Prostate gland (tissue), 2 donors: ENCODE results near the gene SORL1. TPM values are rescaled to one million over a fixed set of nuclear protein-coding genes. Genes with fewer than 3 reads are reported as not detected.

Experiments used
- DNase-seq: peaks from one replicate; pipeline ENCODE4 v3.0.0-alpha.2; 2019; ENCODE audit warnings: low spot score
- H3K27ac ChIP-seq, 2 donors: fragments of 200-600 bp; sonication (generic); 2 replicates each; pipeline ENCODE4 v1.5.1; 2017 to 2019
- H3K27me3 ChIP-seq: fragments of 200-600 bp; sonication (generic); replicated peaks from 2 replicates; pipeline ENCODE4 v1.5.1; 2019; ENCODE audit not compliant: insufficient read depth
- H3K36me3 ChIP-seq, 2 donors: fragments of 200-600 bp; sonication (generic); 1 replicate in 1 of 2; 2 replicates in 1 of 2; pipeline versions ENCODE4 v1.5.1 to v1.8.1; 2017 to 2019
- H3K4me1 ChIP-seq: fragments of 200-600 bp; sonication (generic); replicated peaks from 2 replicates; pipeline ENCODE4 v1.5.1; 2019
- H3K4me3 ChIP-seq, 2 donors: fragments of 200-600 bp; sonication (generic); 2 replicates each; pipeline ENCODE4 v1.5.1; 2017 to 2019
- H3K9me3 ChIP-seq: fragments of 200-600 bp; sonication (generic); 2 replicates; pipeline ENCODE4 v1.5.1; 2017
- CTCF ChIP-seq, 4 experiments: fragments of 200-600 bp in 2 of 4; fragments of 450-650 bp in 2 of 4; sonication (generic) in 2 of 4; IDR thresholded peaks; 1 replicate in 3 of 4; 2 replicates in 1 of 4; pipeline ENCODE4 v1.5.1; 2016 to 2019; ENCODE audit warnings: antibody characterized with exemption in 4 of 4, mild to moderate bottlenecking in 2 of 4, moderate library complexity in 2 of 4
- POLR2A ChIP-seq: fragments of 450-650 bp; IDR thresholded peaks from one replicate; pipeline ENCODE4 v1.6.1; 2016; ENCODE audit warnings: antibody characterized with exemption, mild to moderate bottlenecking
- POLR2AphosphoS5 ChIP-seq: sonication (generic); formaldehyde crosslinking; IDR thresholded peaks from one replicate; pipeline ENCODE4 v1.6.1; 2017; ENCODE audit warnings: antibody characterized with exemption
- WGBS: methylation state at CpG from one replicate; pipeline ENCODE4 v1.1.5; 2018; 5-methylcytosine and 5-hydroxymethylcytosine counted together
- intact Hi-C: fragments of 100-400 bp; cut with DNase I; formaldehyde crosslinking; loops from one replicate; pipeline ENCODE4 v1.14.2; 2022
- total RNA-seq, 2 donors: library from RNA; depleted of rRNA; stranded (reverse); fragments of >200 nt; gene quantifications; one replicate each; pipeline ENCODE4 v1.1.0, GENCODE V29; 2016

The SORL1 gene
- total RNA-seq, 2 donors from 2014 or later, result 77.4 to 97.6 TPM

GRCh38 chr11:121626507-121626875, 174.4 kb downstream of the SORL1 start:
- intact Hi-C loops, result no loop called here

GRCh38 chr11:121626980-121627379, 174.9 kb downstream of the SORL1 start:
- Histone ChIP-seq H3K9me3 (no peaks in the 10 kb centered on the region), H3K27me3 (no peaks in the 10 kb centered on the region), H3K4me1 (peaks cover 5% of the 10 kb centered on the region), H3K36me3 (peaks cover 0 to 4% of the 10 kb centered on the region in 2 donors), H3K4me3 (no peak overlapping the region), H3K27ac (no peak overlapping the region)
- no peak for DNase-seq
- intact Hi-C loops, result no loop called here
- 49% methylated on average over 2 of the region's 2 CpGs for WGBS
- TF ChIP-seq POLR2A (no peak), POLR2AphosphoS5 (no peak), CTCF (IDR thresholded peaks at IDR 0.05) (no peak)

More at GRCh38 chr11:121626507-121626875, 174.4 kb downstream of the SORL1 start:
- Histone ChIP-seq H3K4me3 (no peak overlapping the region), H3K4me1 (peaks cover 5% of the 10 kb centered on the region), H3K36me3 (peaks cover 0 to 4% of the 10 kb centered on the region in 2 donors), H3K27me3 (no peaks in the 10 kb centered on the region), H3K9me3 (no peaks in the 10 kb centered on the region), H3K27ac (peak overlapping the region in 1 of 2 donors; percentile 14)
- no peak for DNase-seq
- TF ChIP-seq POLR2A, result no peak
- TF ChIP-seq POLR2AphosphoS5, result no peak
- no peak for TF ChIP-seq CTCF (IDR thresholded peaks at IDR 0.05)
- 49% methylated on average over 4 of the region's 4 CpGs for WGBS

- no peak for DNase-seq
- no peaks in the 10 kb centered on the region for H3K36me3 ChIP-seq
- H3K4me3 ChIP-seq, result no peak overlapping the region
- peaks cover 5% of the 10 kb centered on the region for H3K4me1 ChIP-seq
- H3K9me3 ChIP-seq, result no peaks in the 10 kb centered on the region
- WGBS, result 83% methylated on average over 1 of the region's 1 CpG
- no peak for TF ChIP-seq POLR2AphosphoS5
- no peak for TF ChIP-seq CTCF (IDR thresholded peaks at IDR 0.05)
- TF ChIP-seq POLR2A, result no peak
- intact Hi-C loops, result no loop called here
- no peaks in the 10 kb centered on the region for H3K27me3 ChIP-seq
- no peak overlapping the region for H3K27ac ChIP-seq
Observed at GRCh38 chr11:121630041-121630440, 177.9 kb downstream of the SORL1 start.

GRCh38 chr11:121631456-121631855, 179.3 kb downstream of the SORL1 start:
- Histone ChIP-seq H3K27me3 (no peaks in the 10 kb centered on the region), H3K4me3 (no peak overlapping the region), H3K4me1 (no peaks in the 10 kb centered on the region), H3K27ac (no peak overlapping the region), H3K36me3 (no peaks in the 10 kb centered on the region), H3K9me3 (no peaks in the 10 kb centered on the region)
- intact Hi-C loops, result no loop called here
- no peak for DNase-seq
- no peak for TF ChIP-seq POLR2A
- TF ChIP-seq CTCF (IDR thresholded peaks at IDR 0.05), result no peak
- TF ChIP-seq POLR2AphosphoS5, result no peak
- WGBS, result 94% methylated on average over 2 of the region's 2 CpGs

GRCh38 chr11:121634273-121634672, 182.2 kb downstream of the SORL1 start:
- no peak for TF ChIP-seq CTCF (IDR thresholded peaks at IDR 0.05)
- TF ChIP-seq POLR2AphosphoS5, result no peak
- no peak for TF ChIP-seq POLR2A
- H3K4me1 ChIP-seq, result no peaks in the 10 kb centered on the region
- intact Hi-C loops, result no loop called here
- no peaks in the 10 kb centered on the region for H3K36me3 ChIP-seq
- no peak for DNase-seq
- H3K9me3 ChIP-seq, result no peaks in the 10 kb centered on the region
- H3K27ac ChIP-seq, result peak overlapping the region; percentile 6 to 35
- H3K27me3 ChIP-seq, result no peaks in the 10 kb centered on the region
- WGBS, result 90% methylated on average over 5 of the region's 5 CpGs
- H3K4me3 ChIP-seq, result no peak overlapping the region
